ENCODE data around the gene ZBTB40. TPM values are rescaled to one million over a fixed set of nuclear protein-coding genes. Genes with fewer than 3 reads are reported as not detected.

Gene ZBTB40
- polyA plus RNA-seq, 2 of the 4 experiments (the other 2 are of a cell fraction), result 6.2 to 7.0 TPM

DNA sequence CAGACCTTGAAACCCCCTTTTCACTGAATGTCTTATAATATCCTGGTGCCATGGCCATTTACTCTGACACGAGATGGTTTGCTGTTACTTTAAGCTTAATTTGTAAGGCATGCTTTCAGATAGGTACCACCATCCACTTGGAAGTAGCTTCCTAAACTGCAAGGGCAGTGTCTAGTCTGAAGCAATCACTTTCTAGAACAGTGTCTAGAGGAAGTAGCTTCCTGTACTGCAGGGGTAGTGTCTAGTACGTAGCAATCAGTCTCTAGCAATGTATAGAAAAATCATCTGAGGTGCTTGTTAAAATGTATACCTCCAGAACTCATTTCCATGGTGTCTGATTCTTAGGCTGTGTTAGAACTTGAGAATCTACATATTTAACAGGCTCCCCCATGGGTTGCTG lies 42.5 kb downstream of the ZBTB40 start:
- POLR2A ChIA-PET, result no interaction called here
- Histone ChIP-seq H3K9me3 (no peaks in the 10 kb centered on the region), H3K4me2 (no peak overlapping the region), H3K4me3 (no peak overlapping the region), H3K27ac (no peak overlapping the region), H3K4me1 (no peaks in the 10 kb centered on the region)
- 93% methylated on average over 2 of the region's 2 CpGs for WGBS (ENCODE audit: missing lambda C conversion rate)
- FAIRE-seq (no peak), DNase-seq (ENCODE audit: low read depth in 1 of 2, low spot score in 1 of 2) (no peak), ATAC-seq (no peak)
- TF ChIP-seq, protein P1, sequence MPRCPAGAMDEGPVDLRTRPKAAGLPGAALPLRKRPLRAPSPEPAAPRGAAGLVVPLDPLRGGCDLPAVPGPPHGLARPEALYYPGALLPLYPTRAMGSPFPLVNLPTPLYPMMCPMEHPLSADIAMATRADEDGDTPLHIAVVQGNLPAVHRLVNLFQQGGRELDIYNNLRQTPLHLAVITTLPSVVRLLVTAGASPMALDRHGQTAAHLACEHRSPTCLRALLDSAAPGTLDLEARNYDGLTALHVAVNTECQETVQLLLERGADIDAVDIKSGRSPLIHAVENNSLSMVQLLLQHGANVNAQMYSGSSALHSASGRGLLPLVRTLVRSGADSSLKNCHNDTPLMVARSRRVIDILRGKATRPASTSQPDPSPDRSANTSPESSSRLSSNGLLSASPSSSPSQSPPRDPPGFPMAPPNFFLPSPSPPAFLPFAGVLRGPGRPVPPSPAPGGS (IDR thresholded peaks at IDR 0.05), result no peak
- TF ChIP-seq HOXB13 (CRISPR knock-in tag; IDR thresholded peaks at IDR 0.05; ENCODE audit: low read depth) (no peak), PHF8 (IDR thresholded peaks at IDR 0.05; ENCODE audit: borderline replicate concordance, low read depth) (no peak), CBX2 (IDR thresholded peaks at IDR 0.05; ENCODE audit: borderline replicate concordance, low read depth) (no peak), HOXB5 (CRISPR knock-in tag; IDR thresholded peaks at IDR 0.05) (no peak), RNF2 (IDR thresholded peaks at IDR 0.05; ENCODE audit: borderline replicate concordance, low read depth) (no peak), BHLHE40 (IDR thresholded peaks at IDR 0.05; ENCODE audit: low read depth, low read length) (no peak), CHD2 (IDR thresholded peaks at IDR 0.05; ENCODE audit: low read length, partially characterized antibody) (no peak), EP300 (IDR thresholded peaks at IDR 0.05) (no peak)
- TF ChIP-seq, protein P2, sequence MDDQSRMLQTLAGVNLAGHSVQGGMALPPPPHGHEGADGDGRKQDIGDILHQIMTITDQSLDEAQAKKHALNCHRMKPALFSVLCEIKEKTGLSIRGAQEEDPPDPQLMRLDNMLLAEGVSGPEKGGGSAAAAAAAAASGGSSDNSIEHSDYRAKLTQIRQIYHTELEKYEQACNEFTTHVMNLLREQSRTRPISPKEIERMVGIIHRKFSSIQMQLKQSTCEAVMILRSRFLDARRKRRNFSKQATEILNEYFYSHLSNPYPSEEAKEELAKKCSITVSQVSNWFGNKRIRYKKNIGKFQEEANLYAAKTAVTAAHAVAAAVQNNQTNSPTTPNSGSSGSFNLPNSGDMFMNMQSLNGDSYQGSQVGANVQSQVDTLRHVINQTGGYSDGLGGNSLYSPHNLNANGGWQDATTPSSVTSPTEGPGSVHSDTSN (IDR thresholded peaks at IDR 0.05), result no peak
- CTCF ChIA-PET, result interaction anchor here (0.5 to 1.4 kb wide), 2 partner anchors 15 to 27 kb away, joined by 3 to 4 read pairs; no protein-coding TSS in a partner anchor

DNA sequence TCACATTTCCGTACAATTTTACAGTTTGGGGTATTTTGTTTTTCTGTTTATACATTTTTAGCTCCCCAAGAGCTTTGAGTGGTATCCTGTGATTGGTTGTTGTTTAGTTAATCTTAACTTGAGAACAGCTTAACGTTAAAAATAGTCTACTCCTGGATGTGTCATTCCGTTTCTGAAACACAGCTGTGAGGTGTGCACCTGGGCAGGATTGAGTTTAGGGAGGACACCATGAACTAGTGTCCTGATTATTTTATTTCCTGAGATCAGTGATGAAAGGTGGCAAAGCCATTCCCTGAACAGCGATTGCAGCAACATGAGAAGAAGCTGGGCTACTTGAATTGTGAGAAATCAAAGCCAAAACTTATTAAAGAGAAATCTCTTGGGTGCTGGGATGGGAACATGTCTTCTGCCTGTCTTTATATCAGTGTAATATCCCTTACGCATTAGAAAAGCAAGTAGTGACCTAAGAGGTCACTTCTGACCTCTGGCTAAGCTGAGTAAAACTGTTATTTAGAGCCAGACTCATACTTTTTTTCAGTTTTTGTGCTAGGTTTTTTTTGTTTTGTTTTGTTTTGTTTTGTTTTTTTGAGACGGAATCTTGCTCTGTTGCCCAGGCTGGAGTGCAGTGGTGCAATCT lies 43.4 kb downstream of the ZBTB40 start:
- POLR2A ChIA-PET, result no interaction called here
- FAIRE-seq (no peak), DNase-seq (ENCODE audit: low read depth in 1 of 2, low spot score in 1 of 2) (no peak), ATAC-seq (no peak)
- 86% methylated on average over 6 of the region's 6 CpGs for WGBS (ENCODE audit: missing lambda C conversion rate)
- CTCF ChIA-PET, result interaction anchor here (1.4 kb wide), 1 partner anchor 14 kb away, joined by 4 read pairs; no protein-coding TSS in a partner anchor
- Histone ChIP-seq H3K4me1 (no peaks in the 10 kb centered on the region), H3K27ac (no peak overlapping the region), H3K9me3 (no peaks in the 10 kb centered on the region), H3K4me3 (no peak overlapping the region), H3K4me2 (no peak overlapping the region)
- TF ChIP-seq FOXS1 (CRISPR knock-in tag; IDR thresholded peaks at IDR 0.05), result no peak
- no peak for TF ChIP-seq PHF8 (IDR thresholded peaks at IDR 0.05; ENCODE audit: borderline replicate concordance, low read depth)
- no peak for TF ChIP-seq MYC (IDR thresholded peaks at IDR 0.05; ENCODE audit: borderline replicate concordance, low read length)
- no peak for TF ChIP-seq NFE2L2 (conservative IDR thresholded peaks at IDR 0.05; ENCODE audit: low read length)
- TF ChIP-seq SREBF2 (IDR thresholded peaks at IDR 0.05), result no peak

DNA sequence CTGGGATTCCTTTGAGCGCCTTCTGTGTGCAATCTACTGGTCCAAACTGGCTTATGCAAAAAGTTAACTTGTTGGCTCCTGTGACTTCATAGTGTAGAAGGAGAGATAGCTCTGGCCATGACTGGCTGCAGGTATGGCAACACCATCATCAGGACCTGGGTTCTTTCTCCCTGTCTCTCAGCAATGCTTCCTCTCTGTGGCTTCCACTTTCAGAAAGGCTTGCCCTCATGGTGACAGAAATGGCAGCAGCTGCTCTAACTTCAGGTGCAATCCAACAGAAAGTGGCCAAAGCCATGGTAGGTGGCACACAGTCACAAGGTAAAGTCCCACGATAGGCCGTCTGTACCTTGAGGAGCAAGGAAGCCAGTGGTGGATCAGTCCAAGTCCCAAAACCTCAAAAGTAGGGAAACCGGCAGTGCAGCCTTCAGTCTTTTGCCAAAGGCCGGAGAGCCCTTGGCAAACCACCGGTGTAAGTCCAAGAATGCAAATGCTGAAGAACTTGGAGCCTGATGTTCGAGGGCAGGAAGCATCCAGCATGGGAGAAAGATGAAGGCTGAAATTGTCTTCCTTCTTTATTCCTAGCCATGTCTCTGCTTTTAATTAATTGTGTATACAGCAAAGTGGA lies 45.0 kb downstream of the ZBTB40 start:
- TF ChIP-seq, protein P1 (IDR thresholded peaks at IDR 0.05), result no peak
- TF ChIP-seq HOXB13 (CRISPR knock-in tag; IDR thresholded peaks at IDR 0.05; ENCODE audit: low read depth), result no peak
- no peak for TF ChIP-seq ZNF302 (CRISPR knock-in tag; IDR thresholded peaks at IDR 0.05)
- TF ChIP-seq RARB (CRISPR knock-in tag; IDR thresholded peaks at IDR 0.05), result no peak
- TF ChIP-seq NFE2L2 (conservative IDR thresholded peaks at IDR 0.05; ENCODE audit: low read length), result no peak
- TF ChIP-seq SMC3 (IDR thresholded peaks at IDR 0.05), result no peak
- TF ChIP-seq MAZ (IDR thresholded peaks at IDR 0.05; ENCODE audit: borderline replicate concordance, low read depth, low read length), result no peak
- no peak for TF ChIP-seq NR3C1 (IDR thresholded peaks at IDR 0.05)
- TF ChIP-seq RAD21 (conservative IDR thresholded peaks at IDR 0.05 in 1 of 2, IDR thresholded peaks at IDR 0.05 in 1 of 2), result no peak
- no peak for TF ChIP-seq SREBF2 (IDR thresholded peaks at IDR 0.05)
- TF ChIP-seq, protein P3, sequence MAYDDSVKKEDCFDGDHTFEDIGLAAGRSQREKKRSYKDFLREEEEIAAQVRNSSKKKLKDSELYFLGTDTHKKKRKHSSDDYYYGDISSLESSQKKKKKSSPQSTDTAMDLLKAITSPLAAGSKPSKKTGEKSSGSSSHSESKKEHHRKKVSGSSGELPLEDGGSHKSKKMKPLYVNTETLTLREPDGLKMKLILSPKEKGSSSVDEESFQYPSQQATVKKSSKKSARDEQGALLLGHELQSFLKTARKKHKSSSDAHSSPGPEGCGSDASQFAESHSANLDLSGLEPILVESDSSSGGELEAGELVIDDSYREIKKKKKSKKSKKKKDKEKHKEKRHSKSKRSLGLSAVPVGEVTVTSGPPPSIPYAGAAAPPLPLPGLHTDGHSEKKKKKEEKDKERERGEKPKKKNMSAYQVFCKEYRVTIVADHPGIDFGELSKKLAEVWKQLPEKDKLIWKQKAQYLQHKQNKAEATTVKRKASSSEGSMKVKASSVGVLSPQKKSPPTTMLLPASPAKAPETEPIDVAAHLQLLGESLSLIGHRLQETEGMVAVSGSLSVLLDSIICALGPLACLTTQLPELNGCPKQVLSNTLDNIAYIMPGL (CRISPR knock-in tag; IDR thresholded peaks at IDR 0.05; ENCODE audit: borderline replicate concordance), result no peak
- TF ChIP-seq HOXB5 (CRISPR knock-in tag; IDR thresholded peaks at IDR 0.05), result no peak
- no peak for TF ChIP-seq BHLHE40 (IDR thresholded peaks at IDR 0.05; ENCODE audit: low read depth, low read length)
- TF ChIP-seq CEBPB (IDR thresholded peaks at IDR 0.05), result no peak
- TF ChIP-seq CHD4 (IDR thresholded peaks at IDR 0.05; ENCODE audit: borderline replicate concordance), result no peak
- POLR2A ChIA-PET, result no interaction called here
- Histone ChIP-seq H3K4me2 (no peak overlapping the region), H3K4me1 (no peaks in the 10 kb centered on the region), H3K4me3 (no peak overlapping the region), H3K9me3 (no peaks in the 10 kb centered on the region), H3K27ac (no peak overlapping the region)
- DNase-seq (ENCODE audit: low read depth in 1 of 2, low spot score in 1 of 2) (no peak), ATAC-seq (no peak), FAIRE-seq (no peak)
- WGBS (ENCODE audit: missing lambda C conversion rate), result 95% methylated on average over 7 of the region's 7 CpGs
- CTCF ChIA-PET, result no interaction called here
